Mesendoderm (in vitro differentiated cells): Measurements from ENCODE around the gene PRKAG1.
A peak's percentile ranks its signal among the peaks of the same experiment; 100 is the strongest.

ENCODE experiments used
- DNase-seq: peaks from one replicate; pipeline ENCODE4 v3.0.0; 2013
- H2AK5ac ChIP-seq: 2 replicates; pipeline ENCODE4 v1.6.1; 2013; ENCODE audit warnings: low read length, inconsistent platforms
- H2BK120ac ChIP-seq: 2 replicates; pipeline ENCODE4 v1.6.1; 2013; ENCODE audit warnings: low read depth, mild to moderate bottlenecking, low read length, moderate library complexity, mixed read lengths
- H2BK15ac ChIP-seq: replicated peaks from 2 replicates; pipeline ENCODE4 v1.6.1; 2013; ENCODE audit warnings: low read depth, mild to moderate bottlenecking, moderate library complexity
- H2BK5ac ChIP-seq: 2 replicates; pipeline ENCODE4 v1.6.1; 2013; ENCODE audit warnings: low read length, inconsistent platforms
- H3K18ac ChIP-seq: 2 replicates; pipeline ENCODE4 v1.6.1; 2013; ENCODE audit warnings: mild to moderate bottlenecking, low read length, mixed read lengths
- H3K23ac ChIP-seq: one replicate; pipeline ENCODE4 v1.6.1; 2013; ENCODE audit warnings: low read length
- H3K27ac ChIP-seq: 2 replicates; pipeline ENCODE4 v1.5.1; 2013; ENCODE audit warnings: low read depth, mild to moderate bottlenecking, inconsistent platforms, low read length, moderate library complexity
- H3K27me3 ChIP-seq: 2 replicates; pipeline ENCODE4 v1.6.1; 2013; ENCODE audit warnings: low read length, control low read depth, mild to moderate bottlenecking, inconsistent platforms; ENCODE audit not compliant: insufficient read depth, poor library complexity
- H3K36me3 ChIP-seq: 2 replicates; pipeline ENCODE4 v1.6.1; 2013; ENCODE audit warnings: low read length, inconsistent platforms; ENCODE audit not compliant: control insufficient read depth, insufficient read depth
- H3K4ac ChIP-seq: one replicate; pipeline ENCODE4 v1.6.1; 2013; ENCODE audit warnings: low read depth, mild to moderate bottlenecking, low read length, moderate library complexity
- H3K4me1 ChIP-seq: 2 replicates; pipeline ENCODE4 v1.6.1; 2013; ENCODE audit warnings: low read depth, low read length, inconsistent platforms; ENCODE audit not compliant: control insufficient read depth
- H3K4me2 ChIP-seq: 2 replicates; pipeline ENCODE4 v1.6.1; 2013; ENCODE audit warnings: low read length
- H3K4me3 ChIP-seq: 2 replicates; pipeline ENCODE4 v1.5.1; 2013; ENCODE audit warnings: mild to moderate bottlenecking, low read length
- H3K56ac ChIP-seq: one replicate; pipeline ENCODE4 v1.6.1; 2013; ENCODE audit warnings: low read length
- H3K79me1 ChIP-seq: 2 replicates; pipeline ENCODE4 v1.6.1; 2013; ENCODE audit warnings: low read length, inconsistent platforms
- H3K79me2 ChIP-seq: 2 replicates; pipeline ENCODE4 v1.6.1; 2013; ENCODE audit warnings: mild to moderate bottlenecking, low read length; ENCODE audit not compliant: control insufficient read depth, insufficient read depth
- H3K9ac ChIP-seq: 2 replicates; pipeline ENCODE4 v1.6.1; 2013; ENCODE audit warnings: low read length, inconsistent platforms
- H4K5ac ChIP-seq: one replicate; pipeline ENCODE4 v1.6.1; 2013; ENCODE audit warnings: low read length
- H4K8ac ChIP-seq: one replicate; pipeline ENCODE4 v1.6.1; 2013; ENCODE audit warnings: low read depth, mild to moderate bottlenecking, control low read depth, low read length, moderate library complexity
- WGBS: extraction: QIAGEN DNeasy Blood & Tissue Kit; methylation state at CpG from one replicate; pipeline ENCODE4 v1.1.7; 2013; ENCODE audit warnings: low lambda C conversion rate, missing lambda C conversion rate; ENCODE audit not compliant: insufficient coverage; ENCODE audit errors: extremely low coverage; 5-methylcytosine and 5-hydroxymethylcytosine counted together

The PRKAG1 gene

DNA sequence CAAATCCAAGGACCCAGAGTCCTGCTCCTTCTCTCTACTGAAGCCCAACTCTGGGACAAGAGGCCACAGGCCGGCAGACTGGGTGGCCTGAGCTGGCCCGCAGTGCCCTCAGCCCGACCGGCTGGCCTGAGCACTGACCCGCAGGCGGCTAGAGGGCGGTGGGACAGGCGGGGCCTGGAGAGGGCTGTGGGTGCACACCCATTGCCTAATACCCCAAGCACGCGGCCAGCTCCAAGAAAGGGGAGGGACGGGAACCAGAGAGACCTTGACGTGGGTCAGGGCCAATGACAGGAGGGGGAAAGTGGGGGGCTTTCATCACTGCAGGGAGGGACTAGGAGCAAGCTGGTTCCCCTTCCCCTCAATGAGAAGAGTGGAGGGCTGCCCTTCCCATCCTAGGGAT is 45.0 kb downstream of the PRKAG1 start:
- Histone ChIP-seq H3K36me3 (no peaks in the 10 kb centered on the region), H4K5ac (no peak overlapping the region), H3K9ac (no peak overlapping the region), H3K79me2 (no peaks in the 10 kb centered on the region), H4K8ac (no peak overlapping the region), H2BK5ac (no peak overlapping the region), H2AK5ac (no peak overlapping the region), H3K4me2 (no peak overlapping the region), H3K4me1 (no peaks in the 10 kb centered on the region), H3K23ac (no peak overlapping the region), H3K27me3 (peaks cover 71% of the 10 kb centered on the region), H3K56ac (no peak overlapping the region), H2BK15ac (no peak overlapping the region), H3K27ac (no peak overlapping the region), H3K4me3 (no peak overlapping the region), H3K79me1 (no peaks in the 10 kb centered on the region), H3K4ac (no peak overlapping the region), H3K18ac (no peak overlapping the region), H2BK120ac (no peak overlapping the region)
- DNase-seq = no peak
- no CpG with 5 or more reads among the region's 12 CpGs for WGBS

DNA sequence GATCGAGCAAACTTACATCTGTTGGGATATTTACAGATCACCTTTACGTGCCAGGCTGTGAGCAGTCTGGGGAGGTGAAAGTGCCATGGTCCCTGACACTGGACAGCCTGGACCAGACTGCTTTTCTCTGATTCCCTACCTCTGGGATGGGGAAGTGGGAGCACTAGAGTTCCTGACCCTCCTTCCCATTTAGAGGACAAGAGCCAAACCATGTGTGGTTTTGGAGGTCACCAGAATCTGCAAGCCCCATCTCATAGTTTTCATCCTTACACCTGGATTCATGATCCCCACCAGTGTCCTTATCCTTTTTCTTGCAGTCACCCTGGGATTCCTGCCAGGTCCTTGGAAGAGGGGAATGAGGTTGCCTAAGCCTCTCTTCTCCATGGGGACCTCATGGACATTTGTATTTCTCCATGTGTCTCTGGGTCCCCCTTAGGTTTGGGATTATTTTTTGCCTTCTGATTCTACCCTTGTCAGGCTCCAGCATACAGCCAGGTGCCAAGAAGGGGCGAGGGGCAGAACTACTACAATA is 45.6 kb downstream of the PRKAG1 start:
- Histone ChIP-seq H3K56ac (no peak overlapping the region), H2BK15ac (no peak overlapping the region), H2BK120ac (no peak overlapping the region), H3K4me2 (no peak overlapping the region), H3K23ac (no peak overlapping the region), H4K8ac (no peak overlapping the region), H2AK5ac (no peak overlapping the region), H3K4me3 (no peak overlapping the region), H3K4me1 (no peaks in the 10 kb centered on the region), H3K18ac (no peak overlapping the region), H3K4ac (no peak overlapping the region), H3K27me3 (peaks cover 67% of the 10 kb centered on the region), H3K27ac (no peak overlapping the region), H2BK5ac (no peak overlapping the region), H4K5ac (no peak overlapping the region), H3K36me3 (no peaks in the 10 kb centered on the region), H3K79me1 (no peaks in the 10 kb centered on the region), H3K9ac (no peak overlapping the region), H3K79me2 (no peaks in the 10 kb centered on the region)
- WGBS = no CpG with 5 or more reads among the region's 3 CpGs
- no peak for DNase-seq

DNA sequence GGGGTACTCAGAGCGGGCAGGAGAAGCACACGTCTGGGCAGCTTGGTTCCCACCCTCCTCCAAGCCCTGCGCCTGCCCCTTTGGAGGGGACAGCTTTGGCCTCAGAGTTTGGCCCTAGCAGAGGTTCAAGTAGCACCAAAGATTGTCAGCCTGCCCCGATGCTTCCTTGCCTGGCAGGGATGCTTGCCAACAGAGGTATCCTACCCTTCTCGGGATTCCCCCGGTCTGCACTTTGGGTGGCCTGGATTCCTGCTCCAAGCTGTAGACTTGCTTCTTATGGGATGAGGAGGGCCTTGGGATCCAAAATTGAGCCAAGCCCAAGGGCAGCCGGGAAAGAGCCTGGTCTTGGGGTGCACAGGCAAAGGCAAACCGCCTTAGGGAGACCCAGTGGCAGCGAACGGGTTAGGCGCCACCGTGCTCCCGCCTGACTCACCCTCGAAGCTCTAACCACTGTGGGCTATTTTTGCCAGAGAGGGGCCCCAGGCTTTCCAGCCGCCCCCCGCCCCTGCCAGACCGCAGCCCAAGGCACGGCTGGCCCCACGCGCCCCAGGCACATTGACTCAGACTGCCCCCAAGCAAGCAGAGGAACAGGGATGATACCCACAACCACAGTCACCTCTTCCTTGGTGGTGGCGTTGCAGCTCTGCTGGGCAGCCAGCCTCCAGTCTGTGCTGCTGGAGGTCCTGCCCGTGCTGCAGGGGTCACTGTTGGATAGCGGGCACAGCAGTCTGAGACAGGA is 46.2 kb downstream of the PRKAG1 start:
- Histone ChIP-seq H3K27me3 (peaks cover 62% of the 10 kb centered on the region), H2BK5ac (no peak overlapping the region), H4K5ac (no peak overlapping the region), H3K4me1 (no peaks in the 10 kb centered on the region), H3K18ac (no peak overlapping the region), H3K4me2 (no peak overlapping the region), H2BK120ac (no peak overlapping the region), H3K4ac (no peak overlapping the region), H3K23ac (peak overlapping the region; percentile 29), H3K9ac (no peak overlapping the region), H3K79me1 (no peaks in the 10 kb centered on the region), H3K36me3 (no peaks in the 10 kb centered on the region), H2BK15ac (no peak overlapping the region), H2AK5ac (no peak overlapping the region), H3K56ac (no peak overlapping the region), H3K4me3 (no peak overlapping the region), H3K27ac (no peak overlapping the region), H4K8ac (no peak overlapping the region), H3K79me2 (no peaks in the 10 kb centered on the region)
- no peak for DNase-seq
- WGBS = no CpG with 5 or more reads among the region's 23 CpGs

DNA sequence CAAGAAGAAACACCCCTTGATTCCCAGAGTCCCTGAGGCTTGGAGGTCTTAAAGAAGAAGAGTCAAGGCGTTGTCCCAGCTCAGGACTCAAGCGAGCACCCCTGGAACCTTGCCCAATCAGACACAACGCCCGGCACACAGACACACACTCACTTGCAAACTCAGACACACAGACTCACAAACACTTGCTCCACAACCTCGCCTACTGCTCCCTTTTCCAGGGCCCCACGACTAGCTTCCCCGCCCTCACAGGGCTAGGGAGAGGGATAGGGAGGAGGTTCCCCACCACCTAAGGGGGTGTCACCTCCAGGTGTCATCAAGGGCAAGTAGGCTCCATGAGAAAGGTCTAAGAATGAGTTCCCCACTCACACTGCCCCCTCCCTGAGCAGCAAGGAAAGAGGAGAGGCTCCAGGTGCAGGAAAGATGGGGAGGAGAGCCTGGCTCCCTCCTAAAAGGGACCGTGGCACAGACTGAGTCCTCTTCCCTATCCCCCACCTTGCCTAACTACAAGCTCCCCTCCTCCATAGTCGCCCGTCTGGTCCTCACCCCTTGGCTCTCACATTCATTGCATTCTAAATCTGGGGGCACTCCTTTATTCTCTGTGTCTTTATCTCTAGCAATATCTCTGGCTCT is 47.8 kb downstream of the PRKAG1 start:
- Histone ChIP-seq H3K27ac (no peak overlapping the region), H2BK15ac (no peak overlapping the region), H4K5ac (no peak overlapping the region), H3K27me3 (peaks cover 53% of the 10 kb centered on the region), H3K56ac (peak overlapping the region; percentile 38), H3K36me3 (no peaks in the 10 kb centered on the region), H3K79me1 (no peaks in the 10 kb centered on the region), H3K23ac (peak overlapping the region; percentile 59), H2AK5ac (no peak overlapping the region), H2BK120ac (no peak overlapping the region), H3K18ac (no peak overlapping the region), H3K79me2 (no peaks in the 10 kb centered on the region), H3K4me2 (peak overlapping the region; percentile 44), H3K4me1 (no peaks in the 10 kb centered on the region), H2BK5ac (no peak overlapping the region), H3K4ac (no peak overlapping the region), H4K8ac (no peak overlapping the region), H3K9ac (peak overlapping the region; percentile 34), H3K4me3 (no peak overlapping the region)
- no peak for DNase-seq
- no CpG with 5 or more reads among the region's 10 CpGs for WGBS

DNA sequence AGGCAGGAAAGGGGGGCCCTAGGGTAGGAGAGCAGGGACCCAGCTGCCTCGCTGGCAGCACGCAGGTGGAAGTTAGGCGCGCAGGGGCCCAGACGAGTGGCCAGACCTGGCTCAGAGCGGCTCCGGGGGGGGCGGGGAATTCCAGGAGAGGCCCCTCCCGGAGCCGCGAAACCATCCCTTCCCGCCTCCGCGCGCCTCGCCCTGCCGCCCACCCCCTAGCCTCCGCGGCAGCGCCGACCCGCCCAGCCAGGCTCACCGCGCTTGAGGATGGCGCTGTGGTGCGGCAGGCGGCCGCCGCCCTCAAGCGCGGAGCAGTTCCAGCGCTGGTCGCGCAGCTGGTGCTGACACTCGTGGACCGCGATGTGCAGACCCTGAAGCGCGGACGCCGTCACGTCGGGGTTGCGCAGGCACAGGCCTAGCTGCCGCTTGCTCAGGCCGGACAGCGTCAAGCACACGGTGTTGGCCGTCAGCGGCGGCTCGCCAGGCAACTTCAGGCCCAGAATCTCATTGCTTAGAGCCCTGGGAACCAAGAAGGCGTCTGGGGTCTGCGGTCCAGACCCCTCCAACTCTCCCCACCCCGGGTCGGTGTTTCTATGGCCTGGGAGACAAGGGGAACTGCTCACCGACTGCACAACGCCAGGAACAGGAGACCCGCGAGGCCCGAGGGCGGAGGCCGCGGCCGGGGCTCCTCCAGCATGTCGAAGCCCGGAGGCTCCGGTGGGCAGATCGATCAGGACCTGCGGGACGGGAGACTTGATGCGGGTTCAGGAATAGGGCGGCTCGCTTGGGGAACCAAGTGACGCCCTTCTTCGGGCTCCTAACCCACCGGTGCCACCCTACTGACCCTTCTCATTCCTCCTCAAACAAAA is 48.5 kb downstream of the PRKAG1 start:
- Histone ChIP-seq H3K18ac (no peak overlapping the region), H3K23ac (peak overlapping the region; percentile 59), H3K79me2 (no peaks in the 10 kb centered on the region), H3K4me3 (no peak overlapping the region), H2BK5ac (no peak overlapping the region), H3K79me1 (no peaks in the 10 kb centered on the region), H3K4me2 (peak overlapping the region; percentile 69), H3K4ac (no peak overlapping the region), H3K56ac (peak overlapping the region; percentile 89), H3K4me1 (no peaks in the 10 kb centered on the region), H4K5ac (no peak overlapping the region), H3K27me3 (peaks cover 46% of the 10 kb centered on the region), H4K8ac (no peak overlapping the region), H2AK5ac (no peak overlapping the region), H3K27ac (no peak overlapping the region), H3K36me3 (no peaks in the 10 kb centered on the region), H3K9ac (peak overlapping the region; percentile 52), H2BK120ac (no peak overlapping the region), H2BK15ac (no peak overlapping the region)
- peak; percentile 44 for DNase-seq
- WGBS = no CpG with 5 or more reads among the region's 77 CpGs
